HTR-8/SVneo (cell line): Measurements from ENCODE around the gene SULF2.

Experiments
- DNase-seq: peaks from one replicate; pipeline ENCODE4 v3.0.0; 2011; ENCODE audit warnings: low spot score, mixed read lengths; ENCODE audit not compliant: insufficient read length
- FAIRE-seq: peaks from 2 replicates; lab custom pipeline; 2011; peaks lifted over from hg19 to GRCh38; lab: Jason Lieb, UNC

The SULF2 gene

GRCh38 chr20:47724396-47724795, 60.9 kb downstream of the SULF2 start:
- no peak for DNase-seq
- FAIRE-seq: peak; percentile 16

- peak; percentile 9 for FAIRE-seq
Measured at GRCh38 chr20:47723322-47723721, 62.0 kb downstream of the SULF2 start.

GRCh38 chr20:47720636-47721427, 64.4 kb downstream of the SULF2 start:
- no peak for FAIRE-seq
- no peak for DNase-seq

More at GRCh38 chr20:47723322-47723721, 62.0 kb downstream of the SULF2 start:
- DNase-seq: no peak

GRCh38 chr20:47719625-47720024, 65.7 kb downstream of the SULF2 start:
- DNase-seq: no peak

GRCh38 chr20:47719211-47719610, 66.1 kb downstream of the SULF2 start:
- DNase-seq (no peak), FAIRE-seq (no peak)

More at GRCh38 chr20:47719625-47720024, 65.7 kb downstream of the SULF2 start:
- no peak for FAIRE-seq

- DNase-seq: no peak
- no peak for FAIRE-seq
Measured at GRCh38 chr20:47718398-47718797, 66.9 kb downstream of the SULF2 start.

GRCh38 chr20:47717421-47717820, 67.9 kb downstream of the SULF2 start:
- FAIRE-seq (no peak), DNase-seq (no peak)

- FAIRE-seq (peak; percentile 69), DNase-seq (no peak)
Measured at GRCh38 chr20:47713878-47714450, 71.3 kb downstream of the SULF2 start.

GRCh38 chr20:47713163-47713562, 72.1 kb downstream of the SULF2 start:
- DNase-seq: no peak
- no peak for FAIRE-seq

- FAIRE-seq (no peak), DNase-seq (no peak)
Measured at GRCh38 chr20:47711046-47711752, 74.1 kb downstream of the SULF2 start.

- FAIRE-seq (no peak), DNase-seq (no peak)
Measured at GRCh38 chr20:47710665-47711045, 74.6 kb downstream of the SULF2 start.

GRCh38 chr20:47708953-47709833, 76.1 kb downstream of the SULF2 start:
- FAIRE-seq: no peak
- no peak for DNase-seq

GRCh38 chr20:47708140-47708807, 77.0 kb downstream of the SULF2 start:
- FAIRE-seq: peak; percentile 44

GRCh38 chr20:47706345-47706744, 78.9 kb downstream of the SULF2 start:
- FAIRE-seq (peak; percentile 20), DNase-seq (no peak)

More at GRCh38 chr20:47708140-47708807, 77.0 kb downstream of the SULF2 start:
- no peak for DNase-seq

- DNase-seq: no peak
- no peak for FAIRE-seq
Measured at GRCh38 chr20:47705497-47705856, 79.8 kb downstream of the SULF2 start.

- FAIRE-seq (no peak), DNase-seq (no peak)
Measured at GRCh38 chr20:47704746-47705496, 80.4 kb downstream of the SULF2 start.

- FAIRE-seq: peak; percentile 66
- DNase-seq: no peak
Measured at GRCh38 chr20:47703748-47704147, 81.5 kb downstream of the SULF2 start.

- peak; percentile 91 for FAIRE-seq
Measured at GRCh38 chr20:47701612-47702011, 83.7 kb downstream of the SULF2 start.

GRCh38 chr20:47700327-47700726, 85.0 kb downstream of the SULF2 start:
- no peak for FAIRE-seq
- no peak for DNase-seq

More at GRCh38 chr20:47701612-47702011, 83.7 kb downstream of the SULF2 start:
- peak; percentile 67 for DNase-seq
